Stimulated activated CD8-positive, alpha-beta memory T cell treated with anti-CD3 and anti-CD28 coated beads, Interleukin-15, amount 100 ng/mL, for 24 hours (primary cell): ENCODE results near the gene KCNK4.

ENCODE experiments used
- DNase-seq: peaks from one replicate; pipeline ENCODE4 v3.0.0-alpha.2; 2020; ENCODE audit warnings: low read depth

KCNK4 gene

GRCh38 chr11:64253481-64253880 is 37.6 kb upstream of the KCNK4 start:
- no peak for DNase-seq

GRCh38 chr11:64254326-64254725 is 36.8 kb upstream of the KCNK4 start:
- no peak for DNase-seq

- no peak for DNase-seq
These were observed 35.7 kb upstream of the KCNK4 start for GRCh38 chr11:64255135-64256128.

- no peak for DNase-seq
These were observed 34.8 kb upstream of the KCNK4 start for GRCh38 chr11:64256300-64256699.

- DNase-seq, result no peak
These were observed 32.7 kb upstream of the KCNK4 start for GRCh38 chr11:64258356-64258755.

GRCh38 chr11:64258946-64259532 is 32.1 kb upstream of the KCNK4 start:
- DNase-seq, result no peak

GRCh38 chr11:64259533-64260067 is 31.5 kb upstream of the KCNK4 start:
- DNase-seq, result no peak

GRCh38 chr11:64260147-64260708 is 30.9 kb upstream of the KCNK4 start:
- no peak for DNase-seq

GRCh38 chr11:64261556-64262080 is 29.5 kb upstream of the KCNK4 start:
- DNase-seq, result no peak

- DNase-seq, result no peak
These were observed 28.7 kb upstream of the KCNK4 start for GRCh38 chr11:64262271-64263002.

GRCh38 chr11:64263021-64263946 is 27.8 kb upstream of the KCNK4 start:
- no peak for DNase-seq

GRCh38 chr11:64263947-64264317 is 27.2 kb upstream of the KCNK4 start:
- DNase-seq, result no peak

- DNase-seq, result no peak
These were observed 26.7 kb upstream of the KCNK4 start for GRCh38 chr11:64264371-64264852.

- DNase-seq, result no peak
These were observed 25.6 kb upstream of the KCNK4 start for GRCh38 chr11:64265176-64266160.

- DNase-seq, result no peak
These were observed 24.8 kb upstream of the KCNK4 start for GRCh38 chr11:64266339-64266738.

GRCh38 chr11:64267207-64267945 is 23.7 kb upstream of the KCNK4 start:
- DNase-seq, result no peak

- no peak for DNase-seq
These were observed 22.8 kb upstream of the KCNK4 start for GRCh38 chr11:64268025-64268892.
